DOHH2 (cell line): ENCODE results near the gene REC8.

Experiments
- H3F3A ChIP-seq: fragments of 200-600 bp; sonication (generic), shearing (Covaris generic); 2 replicates; pipeline ENCODE4 v1.6.0; 2016; ENCODE audit warnings: antibody characterized with exemption, mild to moderate bottlenecking; ENCODE audit not compliant: control insufficient read depth, insufficient read depth
- H3K27ac ChIP-seq: fragments of 200-600 bp; sonication (generic); 2 replicates; pipeline ENCODE4 v1.5.1; 2014; ENCODE audit warnings: low read depth, mild to moderate bottlenecking, low read length, moderate library complexity
- H3K27me3 ChIP-seq: fragments of 200-600 bp; sonication (generic); 2 replicates; pipeline ENCODE4 v1.6.1; 2014; ENCODE audit warnings: mild to moderate bottlenecking, low read length, mixed read lengths; ENCODE audit not compliant: control insufficient read depth
- H3K36me3 ChIP-seq: fragments of 200-600 bp; sonication (generic); 2 replicates; pipeline ENCODE4 v1.6.1; 2014; ENCODE audit warnings: mild to moderate bottlenecking, low read length, moderate library complexity, mixed read lengths; ENCODE audit not compliant: control insufficient read depth
- H3K4me1 ChIP-seq: fragments of 200-600 bp; sonication (generic); 2 replicates; pipeline ENCODE4 v1.6.1; 2014; ENCODE audit warnings: mild to moderate bottlenecking, low read length, mixed read lengths; ENCODE audit not compliant: control insufficient read depth
- H3K4me2 ChIP-seq: fragments of 200-600 bp; sonication (generic); 2 replicates; pipeline ENCODE4 v1.6.0; 2014; ENCODE audit warnings: mild to moderate bottlenecking, low read length, moderate library complexity
- H3K4me3 ChIP-seq: fragments of 200-600 bp; sonication (generic); 2 replicates; pipeline ENCODE4 v1.5.1; 2014; ENCODE audit warnings: mild to moderate bottlenecking, low read length, mixed read lengths
- H3K79me2 ChIP-seq: fragments of 200-600 bp; sonication (generic); 2 replicates; pipeline ENCODE4 v1.6.1; 2014; ENCODE audit warnings: mild to moderate bottlenecking, low read length, mixed read lengths; ENCODE audit not compliant: control insufficient read depth
- H3K9me2 ChIP-seq: fragments of 200-600 bp; sonication (generic); replicated peaks from 2 replicates; pipeline ENCODE4 v1.6.1; 2014; ENCODE audit warnings: mild to moderate bottlenecking, low read length, mixed read lengths; ENCODE audit not compliant: control insufficient read depth
- H3K9me3 ChIP-seq: fragments of 200-600 bp; sonication (generic); 2 replicates; pipeline ENCODE4 v1.6.1; 2014; ENCODE audit warnings: antibody characterized with exemption, low read length, mixed read lengths; ENCODE audit not compliant: control insufficient read depth, insufficient read depth
- H4K20me1 ChIP-seq: fragments of 200-600 bp; sonication (generic); 2 replicates; pipeline ENCODE4 v1.6.0; 2014; ENCODE audit warnings: low read depth, mild to moderate bottlenecking, antibody characterized with exemption, low read length, moderate library complexity; ENCODE audit not compliant: control insufficient read depth, insufficient read depth
- EZH2phosphoT487 ChIP-seq: fragments of 200-600 bp; sonication (generic); IDR thresholded peaks from 2 replicates; pipeline ENCODE4 v1.6.1; 2017; ENCODE audit warnings: borderline replicate concordance, mild to moderate bottlenecking, antibody characterized with exemption, low read length, moderate library complexity, mixed read lengths
- TF ChIP-seq, protein P1 (sequence below): fragments of 200-600 bp; sonication (generic); IDR thresholded peaks from one replicate; pipeline ENCODE4 v1.5.1; 2014; ENCODE audit warnings: antibody characterized with exemption, mild to moderate bottlenecking, low read depth, low read length; ENCODE audit not compliant: poor library complexity, severe bottlenecking

Gene REC8

DNA sequence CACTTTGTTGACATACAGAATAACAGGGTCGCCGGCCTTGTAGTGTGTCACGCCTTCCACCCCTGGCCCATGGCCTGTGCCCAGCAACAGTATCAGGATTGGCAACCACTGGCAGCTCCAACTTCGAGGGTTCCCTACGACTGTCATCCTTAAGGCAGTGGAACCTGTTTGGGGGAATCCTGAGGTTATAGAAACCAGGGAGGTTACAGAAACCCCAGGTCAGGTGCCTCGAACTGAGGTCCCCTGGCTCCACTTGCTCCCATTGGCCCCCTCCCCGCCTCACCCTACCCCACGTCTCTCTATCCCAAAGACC lies 22.9 kb downstream of the REC8 start:
- Histone ChIP-seq H3K9me2 (no peaks in the 10 kb centered on the region), H3K27me3 (no peaks in the 10 kb centered on the region), H3K79me2 (peaks cover 53% of the 10 kb centered on the region), H3K27ac (peak overlapping the region; percentile 78), H4K20me1 (no peaks in the 10 kb centered on the region), H3K36me3 (peaks cover 48% of the 10 kb centered on the region), H3K4me3 (peak overlapping the region; percentile 87), H3K4me1 (peaks cover 29% of the 10 kb centered on the region), H3K4me2 (peak overlapping the region; percentile 78), H3K9me3 (no peaks in the 10 kb centered on the region), H3F3A (peaks cover 19% of the 10 kb centered on the region)
- no peak for TF ChIP-seq EZH2phosphoT487
- TF ChIP-seq, protein P1, sequence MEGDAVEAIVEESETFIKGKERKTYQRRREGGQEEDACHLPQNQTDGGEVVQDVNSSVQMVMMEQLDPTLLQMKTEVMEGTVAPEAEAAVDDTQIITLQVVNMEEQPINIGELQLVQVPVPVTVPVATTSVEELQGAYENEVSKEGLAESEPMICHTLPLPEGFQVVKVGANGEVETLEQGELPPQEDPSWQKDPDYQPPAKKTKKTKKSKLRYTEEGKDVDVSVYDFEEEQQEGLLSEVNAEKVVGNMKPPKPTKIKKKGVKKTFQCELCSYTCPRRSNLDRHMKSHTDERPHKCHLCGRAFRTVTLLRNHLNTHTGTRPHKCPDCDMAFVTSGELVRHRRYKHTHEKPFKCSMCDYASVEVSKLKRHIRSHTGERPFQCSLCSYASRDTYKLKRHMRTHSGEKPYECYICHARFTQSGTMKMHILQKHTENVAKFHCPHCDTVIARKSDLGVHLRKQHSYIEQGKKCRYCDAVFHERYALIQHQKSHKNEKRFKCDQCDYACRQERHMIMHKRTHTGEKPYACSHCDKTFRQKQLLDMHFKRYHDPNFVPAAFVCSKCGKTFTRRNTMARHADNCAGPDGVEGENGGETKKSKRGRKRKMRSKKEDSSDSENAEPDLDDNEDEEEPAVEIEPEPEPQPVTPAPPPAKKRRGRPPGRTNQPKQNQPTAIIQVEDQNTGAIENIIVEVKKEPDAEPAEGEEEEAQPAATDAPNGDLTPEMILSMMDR: no peak

DNA sequence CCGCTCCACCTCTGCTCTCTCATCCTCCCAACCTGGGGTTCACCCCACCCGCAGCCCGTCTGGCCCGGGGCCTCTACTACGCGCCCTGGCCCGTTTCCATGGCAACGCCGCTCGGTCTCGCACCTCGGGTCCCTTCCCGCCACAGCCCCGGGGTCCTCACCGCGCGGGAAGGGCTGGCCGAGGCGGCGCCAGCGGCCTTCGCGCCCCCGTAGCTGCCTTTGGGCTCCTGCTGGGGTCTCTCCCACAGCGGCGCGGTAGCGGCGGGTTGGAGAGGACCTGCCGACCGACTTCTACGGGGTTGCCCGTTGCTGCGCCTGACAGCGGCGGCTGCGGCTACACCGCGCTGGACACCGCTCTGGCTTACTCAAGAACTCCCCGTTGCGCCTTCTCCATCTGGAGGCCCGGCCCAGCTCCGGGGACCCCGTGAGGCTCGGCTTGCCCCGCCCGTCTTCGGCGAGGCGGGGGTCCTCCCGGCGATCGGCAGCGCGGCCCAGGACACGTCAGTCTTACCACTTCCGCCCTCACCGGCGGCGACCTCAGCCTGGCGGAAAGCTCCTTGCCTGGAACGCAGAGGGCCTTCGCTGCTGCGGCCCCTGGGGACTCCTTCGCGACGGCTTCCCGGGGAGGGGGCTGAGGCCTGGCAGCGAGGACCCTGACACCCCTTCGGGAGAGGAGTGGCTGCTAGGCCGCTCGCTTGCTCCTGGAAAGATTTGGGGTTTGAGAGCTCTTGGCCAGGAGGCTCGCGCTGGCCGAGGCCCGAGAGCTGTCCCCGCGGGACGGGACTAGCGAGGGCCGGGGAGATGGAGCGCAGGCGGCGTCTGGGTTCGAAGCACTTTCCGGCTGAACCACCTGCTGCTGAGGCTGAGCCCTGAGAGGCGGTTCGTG lies 23.5 kb downstream of the REC8 start, which contains the start of gene TM9SF1:
TSS of gene TM9SF1 (minus strand) at position 256 of the 885 bp plus-strand sequence. CDS start 422 bp downstream, outside the sequence.
- peak within 1 kb of the TSS; percentile 87 for H3K4me3 ChIP-seq
- peaks cover 53% of the 10 kb centered on the region for H3K79me2 ChIP-seq
- H3K27ac ChIP-seq: peak within 1 kb of the TSS; percentile 78

GRCh38 chr14:24196071-24197055 lies 24.5 kb downstream of the REC8 start:
- Histone ChIP-seq H3K27ac (peak overlapping the region; percentile 78), H3K79me2 (peaks cover 53% of the 10 kb centered on the region), H3K27me3 (no peaks in the 10 kb centered on the region)

More for the DNA sequence above, 23.5 kb downstream of the REC8 start, which contains the start of gene TM9SF1:
- Histone ChIP-seq H3F3A (peaks cover 16% of the 10 kb centered on the region), H3K27me3 (no peaks in the 10 kb centered on the region), H3K9me3 (no peaks in the 10 kb centered on the region), H4K20me1 (no peaks in the 10 kb centered on the region), H3K36me3 (peaks cover 44% of the 10 kb centered on the region), H3K4me1 (peaks cover 29% of the 10 kb centered on the region), H3K9me2 (no peaks in the 10 kb centered on the region), H3K4me2 (peak within 1 kb of the TSS; percentile 78)
- TF ChIP-seq, protein P1: no peak
- TF ChIP-seq EZH2phosphoT487: no peak

More at GRCh38 chr14:24196071-24197055, 24.5 kb downstream of the REC8 start:
- Histone ChIP-seq H3K9me2 (no peaks in the 10 kb centered on the region), H4K20me1 (no peaks in the 10 kb centered on the region), H3K9me3 (no peaks in the 10 kb centered on the region), H3K4me1 (peaks cover 29% of the 10 kb centered on the region), H3F3A (peaks cover 15% of the 10 kb centered on the region), H3K4me3 (peak overlapping the region; percentile 87), H3K36me3 (peaks cover 44% of the 10 kb centered on the region), H3K4me2 (peak overlapping the region; percentile 78)
- TF ChIP-seq, protein P1: no peak
- TF ChIP-seq EZH2phosphoT487: no peak
